OCI-LY1 (cell line): ENCODE data around the gene AFAP1.

Experiments
- CTCF ChIP-seq: fragments of 200-600 bp; sonication (generic), shearing (Covaris generic); IDR thresholded peaks from 2 replicates; pipeline ENCODE4 v1.5.1; 2017; ENCODE audit warnings: mild to moderate bottlenecking, antibody characterized with exemption, low read length, moderate library complexity, mixed read lengths
- EZH2 ChIP-seq: fragments of 200-600 bp; sonication (generic), shearing (Covaris generic); IDR thresholded peaks from 2 replicates; pipeline ENCODE4 v1.8.0; 2017; ENCODE audit warnings: borderline replicate concordance, mixed run types, mild to moderate bottlenecking, antibody characterized with exemption, low read length, moderate library complexity, mixed read lengths

- TF ChIP-seq CTCF: no peak
- no peak for TF ChIP-seq EZH2
These were observed 166.8 kb downstream of the AFAP1 start for GRCh38 chr4:7772711-7773385.
